BJ (cell line): ENCODE data around the gene SCART1. TPM values are rescaled to one million over a fixed set of nuclear protein-coding genes. Genes with fewer than 3 reads are reported as not detected.
A peak's percentile ranks its signal among the peaks of the same experiment; 100 is the strongest.

ENCODE experiments used
- CTCF ChIA-PET: fragments of 350-600 bp; formaldehyde crosslinking; extraction: SDS; loops from one replicate; lab custom pipeline; 2021; ENCODE audit warnings: antibody characterized with exemption, inconsistent platforms; lab: Yijun Ruan, JAX
- POLR2A ChIA-PET: fragments of 300-600 bp; sonication (Branson Sonifier 250); formaldehyde crosslinking; extraction: SDS; loops from one replicate; lab custom pipeline; 2021; ENCODE audit warnings: antibody characterized with exemption; lab: Charles Lee
- DNase-seq: peaks from one replicate; pipeline ENCODE4 v3.0.0-alpha.2; 2011; ENCODE audit warnings: low read depth
- H3K27me3 ChIP-seq: 2 replicates; pipeline ENCODE4 v1.6.0; 2011; ENCODE audit warnings: low read length; ENCODE audit not compliant: control insufficient read depth, insufficient read depth
- H3K36me3 ChIP-seq: 2 replicates; pipeline ENCODE4 v1.5.1; 2011; ENCODE audit warnings: low read length; ENCODE audit not compliant: control insufficient read depth, insufficient read depth
- H3K4me3 ChIP-seq: 2 replicates; pipeline ENCODE4 v1.5.1; 2011; ENCODE audit warnings: low read depth, mild to moderate bottlenecking, control low read depth, low read length
- CTCF ChIP-seq: IDR thresholded peaks from 2 replicates; pipeline ENCODE4 v1.5.1; 2011; ENCODE audit warnings: low read depth, mild to moderate bottlenecking, control low read depth, inconsistent platforms, low read length, moderate library complexity; ENCODE audit not compliant: insufficient read depth
- polyA minus RNA-seq: library from RNA; depleted of rRNA, polyadenylated mRNA; stranded (reverse); fragments of >200 nt; gene quantifications from 2 replicates; pipeline ENCODE4 v1.2.3, GENCODE V29; 2011; rRNA and poly(A)+ RNA removed
- polyA plus RNA-seq: library from polyadenylated mRNA; depleted of rRNA; stranded (reverse); fragments of >200 nt; gene quantifications from 2 replicates; pipeline ENCODE4 v1.2.3, GENCODE V29; 2011; rRNA removed

Gene SCART1
- polyA plus RNA-seq (0.89 and 1.3 TPM in 2 replicates), polyA minus RNA-seq (1.9 and 2.3 TPM in 2 replicates)

- Histone ChIP-seq H3K4me3 (no peak within 1 kb of the TSS), H3K27me3 (no peaks in the 10 kb centered on the region), H3K36me3 (no peaks in the 10 kb centered on the region)
- TF ChIP-seq CTCF = no peak
- POLR2A ChIA-PET = no interaction called here
- CTCF ChIA-PET = interaction anchor here (0.7 to 2.3 kb wide), 2 partner anchors 16 to 17 kb away, joined by 3 to 7 read pairs; no protein-coding TSS in a partner anchor
- DNase-seq = no peak
Measured at GRCh38 chr10:133453516-133454203, at the start of gene SCART1. SCART1 (plus strand) TSS chr10:133453945; CDS start chr10:133453998, 53 bp downstream.

- no peak for DNase-seq
- H3K27me3 ChIP-seq = no peaks in the 10 kb centered on the region
- CTCF ChIA-PET = interaction anchor here (1.0 kb wide), 1 partner anchor 76 kb away, joined by 4 read pairs; no protein-coding TSS in a partner anchor
Measured at GRCh38 chr10:133405272-133405671, 48.5 kb upstream of the SCART1 start.

GRCh38 chr10:133405844-133406527 is 47.8 kb upstream of the SCART1 start:
- POLR2A ChIA-PET = no interaction called here

More at GRCh38 chr10:133405272-133405671, 48.5 kb upstream of the SCART1 start:
- no peak for TF ChIP-seq CTCF
- POLR2A ChIA-PET = no interaction called here
- no peak overlapping the region for H3K4me3 ChIP-seq
- H3K36me3 ChIP-seq = peaks cover 11% of the 10 kb centered on the region

GRCh38 chr10:133411523-133412380 is 42.0 kb upstream of the SCART1 start:
- ChIA-PET POLR2A (no interaction called here), CTCF (interaction anchor here (1.5 kb wide), 1 partner anchor 27 kb away, joined by 3 read pairs; no protein-coding TSS in a partner anchor)
- Histone ChIP-seq H3K4me3 (no peak overlapping the region), H3K27me3 (no peaks in the 10 kb centered on the region), H3K36me3 (peaks cover 5% of the 10 kb centered on the region)
- DNase-seq = no peak
- TF ChIP-seq CTCF = no peak

More at GRCh38 chr10:133405844-133406527, 47.8 kb upstream of the SCART1 start:
- TF ChIP-seq CTCF = no peak
- Histone ChIP-seq H3K36me3 (peaks cover 11% of the 10 kb centered on the region), H3K27me3 (no peaks in the 10 kb centered on the region), H3K4me3 (no peak overlapping the region)
- peak; percentile 17 for DNase-seq
- CTCF ChIA-PET = interaction anchor here (1.0 kb wide), 1 partner anchor 76 kb away, joined by 4 read pairs; no protein-coding TSS in a partner anchor
